Keratinocyte (primary cell): ENCODE results near the gene CSMD2. TPM values are rescaled to one million over a fixed set of nuclear protein-coding genes. Genes with fewer than 3 reads are reported as not detected.

Experiments
- DNase-seq: peaks from one replicate; pipeline ENCODE4 v3.0.0-alpha.2; 2011; ENCODE audit warnings: low read depth, missing footprints, low spot score
- FAIRE-seq: peaks from 2 replicates; lab custom pipeline; 2011; peaks lifted over from hg19 to GRCh38; lab: Jason Lieb, UNC
- H2AFZ ChIP-seq: 2 replicates; pipeline ENCODE4 v1.6.0; 2012; ENCODE audit warnings: low read length, control low read depth, inconsistent platforms; ENCODE audit not compliant: control insufficient read depth
- H3K27ac ChIP-seq: 2 replicates; pipeline ENCODE4 v1.5.1; 2011; ENCODE audit warnings: low read length; ENCODE audit not compliant: control insufficient read depth, insufficient read depth
- H3K27me3 ChIP-seq: 3 replicates; pipeline ENCODE4 v1.6.0; 2011; ENCODE audit warnings: low read length; ENCODE audit not compliant: control insufficient read depth, insufficient read depth; ENCODE audit errors: extremely low read depth
- H3K36me3 ChIP-seq, 2 experiments: 2 replicates in 1 of 2; 3 replicates in 1 of 2; pipeline ENCODE4 v1.5.1; 2011; ENCODE audit warnings: low read length in 2 of 2, mild to moderate bottlenecking in 1 of 2; ENCODE audit not compliant: control insufficient read depth in 2 of 2, insufficient read depth in 2 of 2; ENCODE audit errors: extremely low read depth in 1 of 2
- H3K4me1 ChIP-seq: 3 replicates; pipeline ENCODE4 v1.5.1; 2011; ENCODE audit warnings: low read length; ENCODE audit not compliant: control insufficient read depth, insufficient read depth; ENCODE audit errors: extremely low read depth
- H3K4me2 ChIP-seq: 3 replicates; pipeline ENCODE4 v1.6.0; 2011; ENCODE audit warnings: low read depth, low read length; ENCODE audit not compliant: control insufficient read depth, insufficient read depth; ENCODE audit errors: extremely low read depth
- H3K4me3 ChIP-seq, 3 experiments: fragments of 200-600 bp in 1 of 3; sonication (generic) in 1 of 3; 2 replicates in 2 of 3; 3 replicates in 1 of 3; pipeline ENCODE4 v1.5.1; 2011 to 2016; ENCODE audit warnings: low read length in 3 of 3, mild to moderate bottlenecking in 3 of 3, control low read depth in 2 of 3, inconsistent platforms in 1 of 3, low read depth in 1 of 3, mixed read lengths in 1 of 3, mixed run types in 1 of 3, moderate library complexity in 1 of 3; ENCODE audit not compliant: control insufficient read depth in 2 of 3, insufficient read depth in 2 of 3; ENCODE audit errors: extremely low read depth in 1 of 3
- H3K79me2 ChIP-seq: 2 replicates; pipeline ENCODE4 v1.6.0; 2012; ENCODE audit warnings: low read length; ENCODE audit not compliant: control insufficient read depth, insufficient read depth
- H3K9ac ChIP-seq: 3 replicates; pipeline ENCODE4 v1.6.0; 2011; ENCODE audit warnings: low read length; ENCODE audit not compliant: control insufficient read depth, insufficient read depth; ENCODE audit errors: extremely low read depth
- H3K9me1 ChIP-seq: 3 replicates; pipeline ENCODE4 v1.6.0; 2011; ENCODE audit warnings: low read length; ENCODE audit not compliant: control insufficient read depth, insufficient read depth; ENCODE audit errors: extremely low read depth
- H3K9me3 ChIP-seq: 2 replicates; pipeline ENCODE4 v1.5.1; 2012; ENCODE audit warnings: low read depth, low read length; ENCODE audit not compliant: control insufficient read depth
- H4K20me1 ChIP-seq: 3 replicates; pipeline ENCODE4 v1.6.0; 2011; ENCODE audit warnings: low read length; ENCODE audit not compliant: control insufficient read depth, insufficient read depth; ENCODE audit errors: extremely low read depth
- CTCF ChIP-seq, 3 experiments: IDR thresholded peaks in 1 of 3; conservative IDR thresholded peaks in 1 of 3; optimal IDR thresholded peaks in 1 of 3; 2 replicates in 2 of 3; 3 replicates in 1 of 3; pipeline versions ENCODE3 to v1.5.1; 2011; ENCODE audit warnings: low read length in 3 of 3, mild to moderate bottlenecking in 3 of 3, moderate library complexity in 2 of 3, control low read depth in 1 of 3, inconsistent platforms in 1 of 3; ENCODE audit not compliant: insufficient read depth in 2 of 3; ENCODE audit errors: extremely low read depth in 1 of 3
- EZH2 ChIP-seq: IDR thresholded peaks from one replicate; pipeline ENCODE4 v1.6.1; 2012; ENCODE audit warnings: inconsistent platforms, mild to moderate bottlenecking, low read length, moderate library complexity
- dilution Hi-C: fragments of 300-500 bp; cut with MboI; formaldehyde crosslinking; loops from one replicate; pipeline ENCODE4 v1.7.0; 2020; ENCODE audit warnings: low sequenced_read_pairs; ENCODE audit not compliant: extremely low pct_ligation_motif_present
- polyA plus RNA-seq, 5 experiments: library from polyadenylated mRNA; depleted of rRNA in 3 of 5; stranded (reverse) in 3 of 5; stranded (forward) in 1 of 5; unstranded in 1 of 5; fragments of >200 nt; gene quantifications; 1 replicate in 1 of 5; 2 replicates in 3 of 5; 3 replicates in 1 of 5; pipeline versions ENCODE4 v1.2.1 to v1.2.3, GENCODE V29; 2011 to 2012; ENCODE audit warnings: missing spikeins in 2 of 5, low read depth in 1 of 5, low replicate concordance in 1 of 5

Gene CSMD2
- polyA plus RNA-seq, 1 donor (not counting 4 experiments of a cell fraction or from before 2014, with no cell fraction given), result 2.0 TPM

DNA sequence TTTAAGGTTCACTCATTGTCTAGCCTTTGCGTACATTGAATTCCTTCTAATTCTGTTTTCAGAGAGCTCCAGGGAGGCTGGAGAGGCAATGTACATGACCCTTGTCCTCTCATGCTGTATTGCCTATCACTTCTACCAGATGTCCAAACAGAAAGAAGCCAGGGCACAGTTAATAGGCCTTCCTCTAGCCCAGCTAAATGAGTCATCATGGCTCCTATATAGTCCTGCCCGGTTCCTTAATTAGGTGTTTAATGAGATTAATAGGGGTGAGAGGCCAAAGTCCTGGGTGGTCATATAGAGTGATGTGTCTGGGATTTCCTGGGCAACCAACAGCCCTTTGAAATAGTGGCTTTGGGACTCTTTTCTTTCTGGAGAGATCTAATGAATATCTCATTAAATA is 616.3 kb downstream of the CSMD2 start:
- dilution Hi-C loops, result no loop called here
- H3K4me3 ChIP-seq, result no peak overlapping the region

GRCh38 chr1:33548319-33548718 is 616.7 kb downstream of the CSMD2 start:
- Histone ChIP-seq H2AFZ (no peak overlapping the region), H3K9me1 (no peaks in the 10 kb centered on the region), H3K9ac (no peak overlapping the region), H3K27ac (no peak overlapping the region), H3K79me2 (no peaks in the 10 kb centered on the region), H3K9me3 (peaks cover 3% of the 10 kb centered on the region), H3K4me3 (no peak overlapping the region), H3K4me2 (no peak overlapping the region), H4K20me1 (no peaks in the 10 kb centered on the region), H3K4me1 (no peaks in the 10 kb centered on the region), H3K27me3 (no peaks in the 10 kb centered on the region), H3K36me3 (no peaks in the 10 kb centered on the region)
- FAIRE-seq, result no peak
- no peak for TF ChIP-seq CTCF (optimal IDR thresholded peaks at IDR 0.05 in 1 of 3, IDR thresholded peaks at IDR 0.05 in 1 of 3, conservative IDR thresholded peaks at IDR 0.05 in 1 of 3; ENCODE audit: extremely low read depth in 1 of 3, insufficient read depth in 2 of 3, low read length in 3 of 3)
- TF ChIP-seq EZH2, result no peak
- no peak for DNase-seq
- dilution Hi-C loops, result no loop called here

More for the DNA sequence above, 616.3 kb downstream of the CSMD2 start:
- H3K4me1 ChIP-seq, result no peaks in the 10 kb centered on the region
- H3K4me2 ChIP-seq, result no peak overlapping the region
- FAIRE-seq, result no peak
- H3K9me3 ChIP-seq, result peaks cover 3% of the 10 kb centered on the region
- no peak for TF ChIP-seq EZH2
- TF ChIP-seq CTCF (optimal IDR thresholded peaks at IDR 0.05 in 1 of 3, IDR thresholded peaks at IDR 0.05 in 1 of 3, conservative IDR thresholded peaks at IDR 0.05 in 1 of 3; ENCODE audit: extremely low read depth in 1 of 3, insufficient read depth in 2 of 3, low read length in 3 of 3), result no peak
- H3K9me1 ChIP-seq, result no peaks in the 10 kb centered on the region
- DNase-seq, result no peak
- no peaks in the 10 kb centered on the region for H3K79me2 ChIP-seq
- H3K9ac ChIP-seq, result no peak overlapping the region
- no peak overlapping the region for H3K27ac ChIP-seq
- no peak overlapping the region for H2AFZ ChIP-seq
- no peaks in the 10 kb centered on the region for H4K20me1 ChIP-seq
- H3K36me3 ChIP-seq, result no peaks in the 10 kb centered on the region
- H3K27me3 ChIP-seq, result no peaks in the 10 kb centered on the region
